ENCODE measurements around the gene RHO.

Gene RHO

DNA sequence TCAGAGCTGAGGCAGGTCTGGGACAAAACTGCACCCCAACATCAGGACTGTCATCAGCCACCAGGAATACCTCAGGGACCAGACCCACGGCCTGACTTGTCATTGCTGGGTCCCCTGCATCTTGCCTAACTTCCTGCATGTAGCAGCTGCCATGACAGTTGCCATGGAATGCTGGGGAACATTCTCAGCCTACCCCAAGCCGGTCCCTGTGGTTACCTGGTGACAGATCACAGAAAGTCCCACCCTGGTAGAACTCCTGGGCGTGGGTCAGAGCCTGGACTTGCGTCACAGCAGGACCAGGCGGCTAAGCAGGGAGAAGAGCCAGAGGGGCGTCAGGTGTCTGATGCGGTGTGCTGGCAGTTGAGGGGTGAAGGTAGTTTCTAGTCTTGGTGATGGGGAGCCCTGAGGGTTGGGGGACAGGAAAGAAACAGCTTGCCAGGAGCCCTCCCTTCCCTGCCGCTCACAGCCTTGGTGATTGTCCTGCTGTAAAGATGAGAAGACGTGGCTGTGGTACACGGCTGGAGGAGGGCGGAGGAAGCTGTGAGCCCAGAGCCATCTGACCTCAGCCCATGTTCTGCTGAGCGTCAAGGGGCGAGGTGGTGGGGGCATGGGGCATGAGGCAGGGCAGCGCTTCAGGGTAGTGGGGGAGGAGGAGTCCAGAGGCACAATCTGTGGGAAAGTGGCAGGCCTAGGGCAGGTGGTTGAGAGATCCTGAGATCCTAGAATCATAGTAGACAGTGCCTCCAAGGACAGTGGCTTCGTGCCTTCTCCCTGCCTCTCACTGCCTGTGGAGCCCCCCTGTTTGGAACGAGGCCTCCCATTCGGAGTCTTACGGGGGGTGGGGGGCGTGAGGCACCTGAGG, 19.9 kb downstream of the RHO start:
- no peak for DNase-seq

GRCh38 chr3:129549006-129549800, 20.8 kb downstream of the RHO start:
- no peak for DNase-seq

- DNase-seq: no peak
Observed at GRCh38 chr3:129549805-129550204, 21.4 kb downstream of the RHO start.

- no peak for DNase-seq
Observed at GRCh38 chr3:129552287-129553050, 24.0 kb downstream of the RHO start.

DNA sequence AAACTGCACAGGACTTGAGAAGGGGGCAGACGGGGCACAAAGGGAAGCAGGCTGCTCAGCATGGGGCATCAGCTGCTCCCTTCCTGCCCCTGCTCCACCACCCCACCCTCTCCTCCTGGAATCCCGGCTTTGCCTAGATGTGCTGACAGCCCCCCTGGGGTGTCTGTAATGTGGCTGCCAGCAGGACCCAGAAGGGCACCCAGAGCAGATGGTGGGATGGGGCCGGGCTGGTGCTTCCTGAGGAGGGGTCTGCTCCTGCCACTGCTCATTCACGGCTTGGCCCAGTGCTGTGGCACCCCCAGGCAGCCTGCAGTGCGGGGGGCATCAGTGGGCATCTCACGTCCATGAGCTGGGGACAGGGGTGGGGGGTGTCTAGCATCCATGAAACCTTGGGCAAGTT, 24.7 kb downstream of the RHO start:
- DNase-seq: no peak

GRCh38 chr3:129553719-129554118, 25.3 kb downstream of the RHO start:
- DNase-seq: no peak

- DNase-seq: no peak
Observed at GRCh38 chr3:129554356-129555152, 26.1 kb downstream of the RHO start.

DNA sequence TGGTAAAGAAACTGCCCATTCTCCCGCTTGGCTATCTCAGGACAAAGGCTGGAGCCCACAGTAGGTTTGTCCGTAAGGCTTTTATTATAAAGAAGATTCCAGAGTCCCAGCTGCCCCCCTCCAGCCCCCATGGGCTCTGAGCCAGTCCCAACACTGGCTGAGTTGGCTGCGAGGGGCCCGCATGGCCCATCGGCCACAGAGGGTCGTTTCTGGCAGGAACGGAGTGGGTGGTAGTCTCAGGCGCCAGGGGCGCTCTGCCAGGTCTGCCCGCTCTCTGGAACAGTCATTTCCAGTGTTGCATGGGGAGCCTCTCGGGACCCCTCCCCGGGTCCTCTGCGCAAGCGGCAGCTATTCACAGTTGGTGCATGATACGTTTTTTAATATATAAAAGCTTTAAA, 26.7 kb downstream of the RHO start:
- no peak for DNase-seq

DNA sequence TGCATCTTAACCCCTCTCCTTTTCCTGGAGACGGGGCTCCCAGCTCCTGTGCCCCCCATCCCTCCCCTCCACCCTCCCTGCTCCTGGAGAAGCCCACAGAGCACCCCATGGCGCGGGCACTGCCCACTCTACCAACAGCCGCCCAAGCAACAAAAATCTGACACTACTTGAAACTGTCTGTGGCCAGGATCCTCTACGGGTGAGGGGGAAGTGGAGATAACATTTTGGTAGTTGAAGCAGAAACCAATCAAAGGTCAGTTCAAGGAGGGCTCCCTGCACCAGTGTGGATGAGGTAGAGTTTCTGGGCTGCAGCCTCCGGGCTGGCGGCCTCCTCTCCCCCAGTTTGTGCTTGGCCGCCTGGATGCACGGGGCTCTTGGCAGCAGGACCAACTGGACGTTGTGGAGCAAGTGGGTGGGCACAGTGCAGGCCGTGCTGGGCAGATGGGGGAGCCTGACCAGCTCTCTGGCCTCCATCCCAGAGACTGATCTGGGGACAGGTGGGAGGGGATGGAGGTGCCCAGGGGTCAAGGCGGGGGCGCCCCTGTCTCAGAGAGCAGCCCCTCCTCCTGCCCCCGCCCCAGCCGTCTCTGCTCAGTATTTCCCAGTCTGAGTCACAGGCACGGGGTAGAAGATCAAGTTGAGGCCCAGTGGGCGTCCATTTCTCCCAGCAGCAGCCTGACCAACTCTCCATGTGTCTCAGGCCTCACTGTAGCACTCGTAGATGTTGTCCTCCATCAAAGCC, 27.3 kb downstream of the RHO start:
- no peak for DNase-seq

DNA sequence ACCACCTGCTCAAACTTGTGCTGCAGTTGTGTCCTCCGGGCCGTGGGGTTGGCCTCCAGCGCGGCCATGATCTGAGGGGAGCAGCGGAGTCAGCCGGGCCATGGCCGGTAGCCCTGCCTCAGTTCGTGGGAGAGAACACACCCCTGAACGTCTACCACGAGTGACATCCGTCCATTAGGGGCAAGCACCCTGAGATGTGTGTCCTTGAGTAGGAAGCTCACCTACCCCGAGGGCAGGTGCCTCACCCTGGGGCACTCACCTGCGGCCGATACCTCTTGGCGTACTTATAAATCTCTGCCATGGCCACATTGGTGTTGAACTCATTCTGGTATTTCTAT, 27.9 kb downstream of the RHO start:
- DNase-seq: no peak

- DNase-seq: no peak
Observed at GRCh38 chr3:129556890-129557547, 28.6 kb downstream of the RHO start.

GRCh38 chr3:129557548-129557894, 29.1 kb downstream of the RHO start:
- no peak for DNase-seq

DNA sequence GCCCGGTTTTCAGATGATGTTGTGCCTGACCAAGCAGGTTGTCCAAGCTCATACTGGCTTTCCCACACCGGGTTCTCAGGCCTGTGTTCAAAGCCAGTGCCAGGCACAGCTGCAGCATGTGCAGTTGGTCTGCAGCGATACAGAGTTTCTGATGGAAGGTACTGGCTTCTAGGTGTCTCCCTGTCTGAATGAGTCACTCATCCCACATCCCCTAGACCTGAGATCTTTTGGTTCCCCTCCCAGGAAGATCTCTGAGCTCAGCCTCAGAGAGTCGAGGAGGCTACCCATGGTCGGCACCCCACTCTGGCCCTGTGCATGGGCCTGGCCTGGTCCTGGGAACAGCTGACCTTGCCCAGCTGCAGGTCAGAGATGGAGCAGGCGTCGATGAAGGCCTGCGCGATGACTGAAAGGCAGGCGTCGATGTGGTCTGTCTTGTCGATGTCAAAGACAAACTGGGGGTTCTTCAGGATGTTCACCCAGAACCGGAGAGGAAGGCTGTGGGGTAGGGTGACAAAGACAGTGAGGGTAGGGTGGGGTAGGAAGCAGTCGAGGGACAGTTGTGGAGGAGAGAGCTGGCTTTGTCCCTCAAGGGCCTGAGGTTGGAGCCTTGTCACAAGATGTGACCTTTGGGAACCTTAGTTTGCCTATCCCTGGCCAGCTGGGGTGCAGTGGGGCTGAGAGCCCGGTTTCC, 29.8 kb downstream of the RHO start:
- DNase-seq: no peak

DNA sequence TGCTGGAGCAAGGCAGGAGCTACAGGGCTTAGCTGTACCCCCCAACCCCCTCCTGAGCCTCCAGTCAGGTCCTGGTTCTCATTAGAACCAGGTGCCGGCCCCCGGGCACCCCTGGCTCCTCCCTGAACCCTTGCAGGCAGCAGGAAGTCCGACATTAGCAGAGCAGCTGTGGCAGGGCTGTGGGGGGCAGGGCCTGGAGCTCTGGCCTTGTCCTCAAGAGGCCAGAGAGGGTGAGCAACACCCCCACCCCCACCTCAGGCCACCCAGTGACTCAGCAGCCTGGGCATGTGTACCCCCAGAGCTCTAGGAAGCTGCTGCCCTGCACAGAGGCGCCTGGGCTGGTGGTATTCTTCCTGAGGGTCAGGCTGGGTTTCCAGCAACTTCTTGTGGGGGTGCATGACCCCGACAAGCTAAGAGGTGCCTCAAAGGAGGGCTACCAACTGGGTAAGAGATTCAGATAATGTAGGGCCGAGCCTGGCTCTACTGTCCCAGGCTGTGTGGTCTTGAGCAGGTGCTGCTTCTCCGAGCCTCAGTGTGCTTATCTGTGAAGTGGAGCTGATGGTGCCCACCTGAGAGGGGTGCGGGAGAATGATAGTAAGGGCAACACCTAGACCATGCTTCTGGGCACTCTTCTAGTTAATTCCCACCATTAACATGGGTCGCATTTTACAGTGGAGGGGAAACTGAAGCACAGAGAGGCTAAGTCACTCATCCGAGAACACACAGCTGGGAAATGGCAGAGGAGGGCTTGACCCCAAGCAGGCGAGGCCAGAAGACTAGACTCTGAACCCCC, 30.5 kb downstream of the RHO start:
- no peak for DNase-seq

DNA sequence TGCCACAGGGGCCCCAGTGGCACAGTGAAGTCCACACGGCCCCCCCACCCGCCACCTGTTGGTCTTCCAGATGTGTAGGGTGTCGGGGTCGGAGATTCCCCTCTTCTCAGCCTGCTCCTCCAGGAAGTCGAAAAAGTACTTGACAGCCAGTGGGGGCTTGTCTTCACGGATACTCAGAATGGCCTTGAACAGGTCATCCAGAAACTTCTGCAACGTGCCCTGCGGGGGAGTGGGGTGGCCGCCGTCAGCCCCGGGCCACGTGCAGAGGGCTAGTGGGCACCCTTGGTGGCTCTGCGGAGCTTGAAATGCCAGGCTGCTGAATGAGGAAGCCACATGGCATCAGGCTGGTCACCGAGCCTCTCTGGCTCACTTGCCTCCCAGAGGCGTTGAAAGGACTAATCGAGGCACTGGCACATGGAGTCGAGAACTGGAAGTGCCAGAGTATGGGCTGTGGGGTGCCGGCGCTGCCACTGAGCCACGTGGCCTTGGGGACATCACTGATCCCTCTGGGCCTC, 31.2 kb downstream of the RHO start:
- no peak for DNase-seq

GRCh38 chr3:129560269-129560787, 31.9 kb downstream of the RHO start:
- no peak for DNase-seq

DNA sequence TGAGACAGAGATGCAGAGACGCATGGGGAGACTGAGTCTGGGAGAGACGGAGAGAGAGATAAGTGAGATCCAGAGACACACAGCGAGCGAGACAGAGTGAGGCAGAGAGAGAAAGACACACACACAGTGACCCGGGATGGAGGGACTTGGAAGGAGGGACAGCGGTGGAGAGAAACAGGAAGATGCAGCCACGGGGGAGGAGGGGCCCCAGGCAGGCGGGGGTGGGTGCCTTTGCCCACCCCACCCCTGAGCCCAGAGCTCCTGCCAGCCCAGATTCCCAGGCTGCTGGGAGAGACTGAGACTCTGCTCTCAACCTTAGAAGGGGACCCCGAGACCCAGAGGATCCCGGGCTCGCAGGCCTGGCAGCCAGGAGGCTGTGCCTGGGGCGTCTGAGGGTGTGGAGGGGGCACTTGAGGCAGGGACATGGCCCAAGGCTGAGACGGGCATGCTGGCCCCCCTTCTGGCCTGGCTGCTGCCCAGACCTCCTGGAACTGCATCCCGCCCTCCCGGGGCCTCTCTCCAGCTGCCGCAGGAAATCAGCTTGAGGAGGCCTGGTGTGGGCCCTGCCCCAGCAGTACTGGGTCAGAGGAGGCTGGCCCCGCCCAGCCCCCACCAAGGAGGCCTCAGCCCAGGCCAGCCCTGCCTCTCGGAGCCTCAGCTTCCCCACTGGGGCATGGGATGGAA, 32.6 kb downstream of the RHO start:
- DNase-seq: no peak

- DNase-seq: no peak
Observed at GRCh38 chr3:129561619-129562248, 33.3 kb downstream of the RHO start.
